KMS-11 (cell line): ENCODE measurements around the gene IL12B.
"Not testable (repeated sequence)": the region's sequence is repeated elsewhere in the genome, so short reads cannot be mapped to it uniquely, and the experiment has no call there.

Experiments
- H2AFZ ChIP-seq: fragments of 200-600 bp; sonication (generic); 2 replicates; pipeline ENCODE4 v1.6.1; 2016; ENCODE audit warnings: antibody characterized with exemption, mixed run types, low read depth
- H3K27ac ChIP-seq: fragments of 200-600 bp; sonication (generic); 2 replicates; pipeline ENCODE4 v1.6.1; 2016; ENCODE audit warnings: mild to moderate bottlenecking, mixed run types
- H3K27me3 ChIP-seq: fragments of 200-600 bp; sonication (generic); 2 replicates; pipeline ENCODE4 v1.6.1; 2017; ENCODE audit warnings: mild to moderate bottlenecking, low read depth, mixed run types, moderate library complexity; ENCODE audit not compliant: insufficient read depth
- H3K36me3 ChIP-seq: fragments of 200-600 bp; sonication (generic); 2 replicates; pipeline ENCODE4 v1.6.1; 2017; ENCODE audit warnings: mild to moderate bottlenecking, mixed run types; ENCODE audit not compliant: insufficient read depth
- H3K4me1 ChIP-seq: fragments of 200-600 bp; sonication (generic); 2 replicates; pipeline ENCODE4 v1.6.1; 2016; ENCODE audit warnings: mild to moderate bottlenecking, low read depth, mixed run types; ENCODE audit not compliant: poor library complexity, severe bottlenecking
- H3K4me2 ChIP-seq: fragments of 200-600 bp; sonication (generic); 2 replicates; pipeline ENCODE4 v1.7.0; 2016; ENCODE audit warnings: mild to moderate bottlenecking, mixed run types
- H3K4me3 ChIP-seq: fragments of 200-600 bp; sonication (generic); IDR thresholded peaks from 2 replicates; pipeline ENCODE4 v1.6.1; 2017; ENCODE audit warnings: low read depth, low read length, mixed read lengths; ENCODE audit not compliant: insufficient read depth
- H3K79me2 ChIP-seq: fragments of 200-600 bp; sonication (generic); 2 replicates; pipeline ENCODE4 v1.6.1; 2016; ENCODE audit warnings: low read depth, mixed run types; ENCODE audit not compliant: insufficient read depth
- H3K9ac ChIP-seq: fragments of 200-600 bp; sonication (generic); 2 replicates; pipeline ENCODE4 v1.6.1; 2016; ENCODE audit warnings: mild to moderate bottlenecking, mixed run types
- H4K20me1 ChIP-seq: fragments of 200-600 bp; sonication (generic); 2 replicates; pipeline ENCODE4 v1.6.1; 2016; ENCODE audit warnings: mild to moderate bottlenecking, mixed run types; ENCODE audit not compliant: insufficient read depth
- CTCF ChIP-seq: fragments of 200-600 bp; sonication (generic); conservative IDR thresholded peaks from 2 replicates; pipeline ENCODE4 v1.6.1; 2017; ENCODE audit warnings: low read depth, mild to moderate bottlenecking, antibody characterized with exemption, low read length, moderate library complexity, mixed read lengths

IL12B gene

GRCh38 chr5:159359408-159359807 lies 29.1 kb upstream of the IL12B start:
- H2AFZ ChIP-seq = no peak overlapping the region
- H3K9ac ChIP-seq = no peak overlapping the region
- no peaks in the 10 kb centered on the region for H3K27me3 ChIP-seq
- H3K4me1 ChIP-seq = no peaks in the 10 kb centered on the region
- H3K4me2 ChIP-seq = no peak overlapping the region
- H3K27ac ChIP-seq = no peak overlapping the region
- no peak overlapping the region for H3K4me3 ChIP-seq
- no peak for TF ChIP-seq CTCF
- no peaks in the 10 kb centered on the region for H3K36me3 ChIP-seq
- no peaks in the 10 kb centered on the region for H3K79me2 ChIP-seq
- H4K20me1 ChIP-seq = no peaks in the 10 kb centered on the region

GRCh38 chr5:159353661-159354252 lies 23.5 kb upstream of the IL12B start:
- Histone ChIP-seq H3K4me1 (peaks cover 30% of the 10 kb centered on the region), H3K27me3 (no peaks in the 10 kb centered on the region), H2AFZ (no peak overlapping the region), H4K20me1 (no peaks in the 10 kb centered on the region), H3K27ac (no peak overlapping the region), H3K4me3 (no peak overlapping the region), H3K36me3 (no peaks in the 10 kb centered on the region), H3K9ac (no peak overlapping the region), H3K4me2 (no peak overlapping the region), H3K79me2 (no peaks in the 10 kb centered on the region)
- no peak for TF ChIP-seq CTCF

GRCh38 chr5:159350644-159351043 lies 20.4 kb upstream of the IL12B start:
- H2AFZ ChIP-seq, H4K20me1 ChIP-seq, H3K4me2 ChIP-seq, H3K36me3 ChIP-seq, H3K79me2 ChIP-seq, H3K4me3 ChIP-seq, H3K27me3 ChIP-seq, H3K9ac ChIP-seq: not testable (repeated sequence)
- Histone ChIP-seq H3K27ac (peak overlapping the region; percentile 68), H3K4me1 (peaks cover 53% of the 10 kb centered on the region)

- not testable (repeated sequence) for H3K27me3 ChIP-seq, H3K36me3 ChIP-seq, H3K9ac ChIP-seq, H4K20me1 ChIP-seq, H3K79me2 ChIP-seq, H2AFZ ChIP-seq, H3K4me3 ChIP-seq
- Histone ChIP-seq H3K4me1 (peaks cover 57% of the 10 kb centered on the region), H3K4me2 (peak overlapping the region; percentile 89), H3K27ac (peak overlapping the region; percentile 68)
These were observed 19.9 kb upstream of the IL12B start for GRCh38 chr5:159350216-159350615.

- peak overlapping the region; percentile 14; the same call in 1 of the 2 replicates for H2AFZ ChIP-seq
- H3K36me3 ChIP-seq = no peaks in the 10 kb centered on the region
- H3K9ac ChIP-seq = no peak overlapping the region
- H4K20me1 ChIP-seq = no peaks in the 10 kb centered on the region
- H3K4me2 ChIP-seq = peak overlapping the region; percentile 39; the same call in 1 of the 2 replicates
- no peaks in the 10 kb centered on the region for H3K79me2 ChIP-seq
- peak overlapping the region; percentile 43 for H3K27ac ChIP-seq
- no peak for TF ChIP-seq CTCF
- H3K4me3 ChIP-seq = no peak overlapping the region
- H3K4me1 ChIP-seq = peaks cover 89% of the 10 kb centered on the region
- no peaks in the 10 kb centered on the region for H3K27me3 ChIP-seq
These were observed 15.6 kb upstream of the IL12B start for GRCh38 chr5:159345861-159346260.
